Activated CD4-positive, CD25-positive, alpha-beta regulatory T cell treated with anti-CD3 and anti-CD28 coated beads, Interleukin-2, amount 50 U/mL, for 24 hours (primary cell): ENCODE measurements around the gene PCDH9.

ENCODE experiments used
- ATAC-seq, 2 donors: fragments of 150-1000 bp; cut with Tn5 transposase; one replicate each; pipeline ENCODE4 v1.10.0; 2021; ENCODE audit warnings: mild to moderate bottlenecking in 1 of 2, moderate library complexity in 1 of 2

Gene PCDH9

GRCh38 chr13:67155898-67156722 is 74.0 kb downstream of the PCDH9 start:
- no peak for ATAC-seq

DNA sequence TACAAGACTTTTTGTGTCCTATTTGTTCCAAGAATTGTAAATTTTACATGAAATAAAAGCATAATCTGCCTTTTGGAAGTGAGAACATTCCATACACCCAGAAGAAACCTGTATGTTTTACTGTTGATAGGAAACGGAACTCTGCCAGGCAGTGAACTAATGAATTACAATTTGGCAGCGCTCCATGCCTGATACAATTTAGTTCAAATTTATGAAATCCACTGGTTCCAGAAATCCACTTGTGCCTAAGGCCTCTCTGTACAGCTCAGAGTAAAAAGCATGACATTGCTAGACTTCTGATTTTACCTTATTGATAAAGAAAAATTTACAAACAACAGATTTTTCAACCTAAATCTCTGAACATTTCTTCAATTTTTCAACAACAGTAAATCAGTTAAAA is 78.1 kb downstream of the PCDH9 start:
- ATAC-seq: no peak

GRCh38 chr13:67151652-67152051 is 78.5 kb downstream of the PCDH9 start:
- ATAC-seq: no peak

DNA sequence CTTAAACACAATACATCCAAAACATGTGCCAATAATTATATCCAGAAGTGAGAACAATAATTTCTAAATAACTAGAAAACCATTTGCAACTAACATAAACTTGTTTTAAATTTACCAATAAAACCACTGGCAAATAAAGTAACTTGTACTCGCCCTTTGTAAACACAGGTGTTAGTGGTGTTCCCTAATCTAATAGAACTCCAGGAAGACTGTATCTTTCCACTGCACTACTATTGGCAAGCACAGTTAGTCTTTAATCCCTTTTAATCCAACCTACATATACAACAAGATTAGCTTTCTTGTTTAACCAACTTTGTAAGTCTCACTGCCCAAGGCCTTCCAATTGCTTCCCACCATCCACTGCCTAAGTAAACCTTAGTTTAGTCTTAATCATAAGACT is 79.5 kb downstream of the PCDH9 start:
- ATAC-seq: no peak

DNA sequence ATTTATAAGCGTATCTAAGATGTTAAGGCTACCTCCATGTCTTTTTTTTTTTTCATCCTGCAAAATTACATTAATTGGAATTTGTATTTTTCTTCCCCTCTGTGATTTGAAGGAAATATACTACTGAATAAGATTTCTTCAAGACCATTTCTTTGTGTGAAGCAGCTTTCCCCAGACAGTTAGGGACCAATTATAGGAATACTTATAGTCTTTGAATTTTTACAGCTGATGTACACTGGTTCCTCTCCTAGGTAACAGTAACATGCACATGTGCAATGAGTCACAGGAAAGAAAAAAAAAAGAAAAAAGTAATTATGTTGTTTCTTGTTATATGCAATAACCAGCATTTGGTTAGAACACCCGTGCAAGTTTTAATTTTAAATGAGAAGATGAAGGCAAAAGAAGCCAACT is 82.0 kb downstream of the PCDH9 start:
- ATAC-seq: no peak

DNA sequence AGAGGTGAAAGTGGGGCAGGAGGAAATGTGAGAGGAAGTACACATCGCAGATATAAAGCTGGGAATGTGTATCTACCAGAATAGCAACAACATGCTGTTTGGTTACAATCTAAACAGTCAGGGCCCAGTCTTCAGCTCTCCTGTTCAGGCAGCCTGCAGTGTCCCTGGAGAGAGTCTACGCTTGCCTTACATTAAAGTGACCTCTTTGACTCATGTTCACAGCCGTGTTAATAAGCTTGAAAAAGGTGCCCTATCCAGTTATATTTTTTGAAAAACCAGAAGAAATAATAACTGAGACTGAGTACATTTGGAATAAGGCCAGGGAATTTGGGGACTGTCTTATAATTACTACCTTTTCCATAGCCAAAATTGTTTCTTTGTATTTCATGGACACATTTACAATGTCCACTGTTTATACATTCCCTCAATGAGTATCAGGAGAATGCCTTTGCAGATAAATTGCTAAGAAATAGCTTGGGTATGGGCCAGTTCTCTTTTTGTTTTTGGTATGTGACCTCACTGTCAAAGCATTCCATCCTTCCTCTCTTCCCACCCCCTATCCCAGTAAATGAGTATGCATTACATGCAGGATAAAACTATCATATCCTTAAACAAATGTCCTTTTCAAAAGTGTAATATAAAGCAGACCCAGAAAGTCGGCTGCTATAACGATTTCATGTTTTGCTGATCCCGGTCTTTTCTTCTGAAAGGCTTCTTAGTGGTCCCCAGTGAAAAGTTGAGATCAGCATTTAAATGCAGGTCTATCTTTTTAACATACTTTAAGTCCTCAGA is 82.6 kb downstream of the PCDH9 start:
- no peak for ATAC-seq

DNA sequence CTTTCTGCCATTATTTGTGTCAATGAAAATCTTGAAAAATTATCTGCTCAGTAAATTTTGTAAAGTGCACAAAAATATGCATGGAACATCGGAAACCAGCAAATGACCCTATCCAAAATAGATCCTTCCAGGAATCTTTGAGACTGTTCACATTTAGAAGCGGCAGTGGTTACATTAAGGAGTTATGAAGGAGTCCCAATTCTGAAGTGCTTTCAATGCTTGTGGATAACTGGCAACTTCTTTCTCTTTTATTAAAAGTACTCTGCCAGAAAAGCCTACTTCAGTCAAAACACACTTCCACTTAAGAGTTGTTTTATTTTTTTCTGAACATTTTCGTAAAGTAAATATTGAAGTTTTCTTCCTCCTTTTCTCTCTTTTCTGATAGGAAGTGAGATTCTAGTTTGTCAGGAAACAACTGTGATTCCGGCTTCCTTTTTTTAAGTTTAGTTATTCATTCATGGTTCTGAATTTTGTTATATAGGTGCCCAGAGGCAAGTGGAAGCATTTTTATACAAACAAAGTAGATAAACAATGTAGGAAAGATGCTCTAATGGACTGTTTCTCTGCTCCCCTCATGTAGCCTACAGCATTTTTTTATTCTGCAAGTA is 83.5 kb downstream of the PCDH9 start:
- ATAC-seq: no peak

DNA sequence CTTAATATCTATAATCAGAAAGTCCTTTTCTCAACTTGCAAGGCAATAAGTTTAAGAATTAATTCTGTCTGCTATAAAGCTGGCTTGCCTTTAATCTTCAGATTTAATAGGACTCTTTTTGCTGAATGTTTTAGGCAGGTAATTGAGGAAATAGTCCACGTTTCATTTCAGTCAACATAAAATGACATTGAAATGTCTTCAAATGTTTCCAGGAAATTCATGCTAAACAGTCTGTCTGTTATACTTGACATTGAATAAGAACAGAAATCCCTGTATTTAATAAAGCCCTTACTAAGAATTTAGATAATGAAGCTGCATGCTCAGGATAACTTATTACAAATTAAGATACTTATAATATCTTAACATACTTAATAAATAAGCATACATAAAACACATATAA is 84.2 kb downstream of the PCDH9 start:
- ATAC-seq: no peak

GRCh38 chr13:67143544-67144115 is 86.5 kb downstream of the PCDH9 start:
- ATAC-seq: no peak

DNA sequence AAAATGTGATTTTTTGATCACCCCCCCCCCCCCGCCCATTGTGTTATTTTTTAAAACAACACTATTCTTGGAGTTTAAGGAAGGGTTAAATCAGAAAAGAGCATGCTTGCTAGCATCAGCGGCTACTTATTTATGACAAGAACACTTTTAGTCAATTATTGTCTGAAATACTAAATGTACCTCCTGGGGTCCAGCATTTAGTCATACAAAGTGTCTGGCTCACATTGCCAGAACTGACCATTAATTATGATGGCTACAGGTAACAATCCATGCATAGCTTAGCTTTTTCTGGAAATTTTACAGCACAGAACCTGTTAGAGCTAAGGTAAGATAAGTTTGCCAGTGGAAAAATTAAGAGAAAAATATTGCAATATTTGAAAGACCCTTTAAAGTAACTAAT is 90.1 kb downstream of the PCDH9 start:
- ATAC-seq: no peak

GRCh38 chr13:67139551-67139950 is 90.6 kb downstream of the PCDH9 start:
- no peak for ATAC-seq

DNA sequence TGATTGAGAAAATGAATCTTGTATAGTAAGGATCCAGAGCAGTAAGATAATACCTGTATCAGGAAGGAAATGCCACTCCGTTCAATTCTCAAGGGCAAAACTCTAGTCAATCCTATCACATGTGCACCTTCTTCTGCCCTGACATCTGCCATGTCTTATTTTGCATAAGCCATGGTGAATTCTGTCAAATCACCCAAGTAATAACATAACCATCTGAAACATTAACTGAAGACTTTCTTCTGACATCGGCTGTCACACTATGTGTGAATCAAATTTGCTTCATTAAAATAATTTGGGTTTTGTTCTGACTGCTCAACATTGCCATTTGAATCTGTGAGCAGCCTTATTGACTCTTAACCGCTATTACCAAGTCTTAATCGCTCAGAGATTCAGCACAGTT is 91.2 kb downstream of the PCDH9 start:
- no peak for ATAC-seq

- ATAC-seq: no peak
Observed at GRCh38 chr13:67137044-67137735, 92.9 kb downstream of the PCDH9 start.

DNA sequence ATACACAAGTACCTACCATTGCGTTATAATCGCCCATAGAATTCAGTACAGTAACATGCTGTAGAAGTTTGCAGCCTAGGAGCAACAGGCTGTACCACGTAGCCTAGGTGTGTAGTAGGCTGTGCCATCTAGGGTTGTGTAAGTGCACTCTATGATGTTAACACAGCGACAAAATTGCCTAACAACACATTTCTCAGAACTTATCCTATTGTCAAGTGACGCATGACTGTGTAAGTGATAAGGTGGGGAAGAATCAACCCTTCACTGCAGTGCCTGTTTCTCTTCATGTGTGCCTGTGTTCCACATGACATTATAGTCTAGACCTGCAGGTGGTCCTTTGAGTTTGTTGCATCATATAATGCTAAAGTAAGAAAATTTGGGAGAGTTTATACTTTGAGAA is 94.0 kb downstream of the PCDH9 start:
- ATAC-seq: no peak

- no peak for ATAC-seq
Observed at GRCh38 chr13:67135356-67135755, 94.8 kb downstream of the PCDH9 start.

- ATAC-seq: no peak
Observed at GRCh38 chr13:67134417-67135129, 95.6 kb downstream of the PCDH9 start.

- no peak for ATAC-seq
Observed at GRCh38 chr13:67133476-67133875, 96.7 kb downstream of the PCDH9 start.

DNA sequence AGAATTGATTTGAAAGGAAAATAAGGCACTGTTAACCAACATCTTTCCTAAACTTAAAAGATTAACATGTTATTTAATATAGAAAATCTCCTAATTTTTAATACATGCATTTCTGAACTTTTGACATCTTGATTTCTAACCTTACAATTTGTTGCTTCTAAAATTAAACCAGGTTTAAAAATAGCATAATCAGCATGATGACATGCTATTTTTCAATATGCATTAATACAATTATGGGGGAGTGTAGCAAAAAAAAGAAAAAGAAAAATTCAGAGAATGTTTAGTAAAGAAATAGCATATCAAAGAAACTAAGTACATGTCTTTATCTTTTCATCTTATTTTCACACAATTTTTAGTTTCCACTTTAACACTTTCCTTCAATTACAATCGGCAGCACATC is 98.7 kb downstream of the PCDH9 start:
- ATAC-seq: no peak

GRCh38 chr13:67130444-67130843 is 99.7 kb downstream of the PCDH9 start:
- ATAC-seq: no peak

DNA sequence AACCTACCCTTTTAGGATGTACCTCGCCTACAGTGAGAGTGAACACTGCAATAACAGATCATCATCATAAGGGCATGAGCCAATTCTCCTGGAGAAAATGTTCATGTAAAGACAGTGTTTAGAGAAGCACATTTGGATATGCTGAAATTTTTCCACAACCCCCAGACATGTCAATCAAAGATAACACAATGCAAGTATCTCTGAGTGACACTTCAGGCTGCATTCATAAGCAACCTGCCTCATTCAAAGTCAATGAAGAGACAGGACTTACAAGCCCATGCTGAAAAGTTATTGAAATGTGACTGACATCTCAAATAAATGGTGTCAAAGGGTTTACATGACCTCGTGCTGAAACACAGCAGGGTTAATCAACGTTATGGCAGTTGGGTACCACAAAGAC is 102.0 kb downstream of the PCDH9 start:
- ATAC-seq: no peak

- no peak for ATAC-seq
Observed at GRCh38 chr13:67125681-67126080, 104.5 kb downstream of the PCDH9 start.

DNA sequence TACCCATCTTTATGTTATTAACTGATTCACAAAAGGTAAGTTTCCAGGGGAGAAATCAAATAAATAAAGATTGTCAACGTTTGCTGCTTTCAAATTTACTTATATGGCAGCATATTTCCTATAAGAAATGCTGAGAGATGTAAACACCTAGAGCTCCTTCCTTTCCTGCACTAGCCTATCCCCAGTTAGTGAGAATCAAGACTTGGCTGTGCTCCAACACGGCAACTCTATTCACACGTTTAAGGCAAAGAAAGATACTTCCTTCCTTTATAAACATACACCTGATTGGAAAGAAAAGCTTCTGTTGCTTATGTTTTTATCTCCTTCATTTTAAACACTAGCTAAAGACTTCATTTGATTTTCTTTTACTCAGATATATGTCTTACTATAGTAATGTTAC is 107.0 kb downstream of the PCDH9 start:
- no peak for ATAC-seq
